WTC11 (cell line): ENCODE results near the gene MYOZ1.
"Not testable (repeated sequence)": the region's sequence is repeated elsewhere in the genome, so short reads cannot be mapped to it uniquely, and the experiment has no call there.

Experiments used
- CTCF ChIP-seq: fragments of 200-600 bp; IDR thresholded peaks from 2 replicates; pipeline ENCODE4 v1.8.0; 2022; ENCODE audit warnings: antibody characterized with exemption
- JUN ChIP-seq: sonication (generic); formaldehyde crosslinking; IDR thresholded peaks from 2 replicates; pipeline ENCODE4 v1.8.0; 2023; ENCODE audit warnings: mild to moderate bottlenecking, missing genetic modification reagents
- MYBL2 ChIP-seq: sonication (generic); formaldehyde crosslinking; IDR thresholded peaks from 2 replicates; pipeline ENCODE4 v1.8.1; 2023; ENCODE audit warnings: mild to moderate bottlenecking, moderate library complexity, missing genetic modification reagents
- NR2C2 ChIP-seq: sonication (generic); formaldehyde crosslinking; IDR thresholded peaks from 2 replicates; pipeline ENCODE4 v1.8.0; 2022; ENCODE audit warnings: mild to moderate bottlenecking, missing genetic modification reagents

DNA sequence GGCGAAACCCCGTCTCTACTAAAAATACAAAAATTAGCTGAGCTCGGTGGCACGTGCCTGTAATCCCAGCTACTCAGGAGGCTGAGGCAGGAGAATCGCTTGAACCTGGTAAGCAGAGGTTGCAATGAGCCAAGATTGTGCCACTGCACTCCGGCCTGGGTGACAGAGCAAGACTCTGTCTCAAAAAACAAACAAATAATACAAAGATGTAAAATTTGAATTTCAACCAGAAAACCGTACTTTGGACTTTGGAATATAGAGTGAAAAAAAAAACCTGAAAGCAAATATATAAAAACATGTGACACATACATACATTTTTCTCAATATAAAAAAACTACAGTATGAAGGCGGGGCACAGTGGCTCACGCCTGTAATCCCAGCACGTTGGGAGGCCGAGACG is 20.3 kb downstream of the MYOZ1 start:
- not testable (repeated sequence) for TF ChIP-seq NR2C2 (CRISPR knock-in tag); MYBL2; JUN; CTCF
